ENCODE results near the gene BCL6. TPM values are rescaled to one million over a fixed set of nuclear protein-coding genes. Genes with fewer than 3 reads are reported as not detected.

BCL6 gene
- total and polyA plus RNA-seq, 2 donors (not counting 3 experiments of a cell fraction or from before 2014, with no cell fraction given), result 6.9 to 12.1 TPM

GRCh38 chr3:187736418-187736871, 8.8 kb downstream of the BCL6 start:
- intact Hi-C loops (cut with micrococcal nuclease) (no loop called here), dilution Hi-C loops (cut with MboI; ENCODE audit: extremely low pct_ligation_motif_present, low sequenced_read_pairs) (loop anchor here (25.0 kb wide), 1 partner anchor 926 kb away; no protein-coding TSS in a partner anchor)
- Histone ChIP-seq H3K79me2 (ENCODE audit: control insufficient read depth, insufficient read depth, low read length) (peaks cover 21% of the 10 kb centered on the region), H3K9ac (replicated peaks; ENCODE audit: extremely low read depth, insufficient read depth, low read length) (no peak overlapping the region), H2AFZ (ENCODE audit: low read depth, low read length) (no peak overlapping the region), H3K4me2 (ENCODE audit: insufficient read depth, low read length) (no peak overlapping the region), H3K9me3 (replicated peaks; ENCODE audit: control insufficient read depth, insufficient read depth, low read length) (no peaks in the 10 kb centered on the region), H3K9me1 (replicated peaks; ENCODE audit: control insufficient read depth, extremely low read depth, insufficient read depth, low read length) (no peaks in the 10 kb centered on the region), H3K4me1 (ENCODE audit: control insufficient read depth, extremely low read depth, insufficient read depth, low read length) (peaks cover 33% of the 10 kb centered on the region), H4K20me1 (replicated peaks; ENCODE audit: control insufficient read depth, extremely low read depth, insufficient read depth, low read length) (no peaks in the 10 kb centered on the region), H3K4me3 (replicated peaks in 1 of 3; ENCODE audit: insufficient read depth in 1 of 3, low read depth in 1 of 3, low read length in 3 of 3) (no peak overlapping the region), H3K36me3 (ENCODE audit: control insufficient read depth in 2 of 2, extremely low read depth in 1 of 2, insufficient read depth in 2 of 2, low read length in 2 of 2) (peaks cover 5 to 6% of the 10 kb centered on the region in 2 experiments), H3K27ac (ENCODE audit: insufficient read depth, low read depth, low read length) (no peak overlapping the region), H3K27me3 (ENCODE audit: control insufficient read depth in 2 of 2, insufficient read depth in 2 of 2, low read length in 2 of 2) (no peaks in the 10 kb centered on the region)
- DNase-seq (ENCODE audit: low read depth, low spot score), result peak; percentile 17
- peak; percentile 35 for FAIRE-seq
- POLR2A ChIA-PET, result interaction anchor here (0.6 kb wide), 2 partner anchors 775 to 1239 kb away, joined by 3 read pairs; no protein-coding TSS in a partner anchor
- CTCF ChIA-PET, result interaction anchor here (0.6 to 6.1 kb wide), 7 partner anchors 12 to 1394 kb away, joined by 3 to 466 read pairs (median 5); no protein-coding TSS in a partner anchor
- no TSS peak for BruUV-seq (replicated peaks)
- TF ChIP-seq FOS (IDR thresholded peaks at IDR 0.05; ENCODE audit: borderline replicate concordance, insufficient read depth, low read length) (peak; percentile 37), JUN (IDR thresholded peaks at IDR 0.05; ENCODE audit: borderline replicate concordance, insufficient read depth, insufficient read length, low read depth) (no peak)

- Histone ChIP-seq H3K36me3 (ENCODE audit: control insufficient read depth in 2 of 2, extremely low read depth in 1 of 2, insufficient read depth in 2 of 2, low read length in 2 of 2) (peaks cover 5 to 8% of the 10 kb centered on the region in 2 experiments), H3K4me1 (ENCODE audit: control insufficient read depth, extremely low read depth, insufficient read depth, low read length) (peaks cover 33% of the 10 kb centered on the region), H4K20me1 (replicated peaks; ENCODE audit: control insufficient read depth, extremely low read depth, insufficient read depth, low read length) (no peaks in the 10 kb centered on the region), H3K27me3 (ENCODE audit: control insufficient read depth in 2 of 2, insufficient read depth in 2 of 2, low read length in 2 of 2) (no peaks in the 10 kb centered on the region), H3K27ac (ENCODE audit: insufficient read depth, low read depth, low read length) (no peak overlapping the region), H3K9ac (replicated peaks; ENCODE audit: extremely low read depth, insufficient read depth, low read length) (no peak overlapping the region), H2AFZ (ENCODE audit: low read depth, low read length) (no peak overlapping the region), H3K4me2 (ENCODE audit: insufficient read depth, low read length) (no peak overlapping the region), H3K9me1 (replicated peaks; ENCODE audit: control insufficient read depth, extremely low read depth, insufficient read depth, low read length) (no peaks in the 10 kb centered on the region), H3K79me2 (ENCODE audit: control insufficient read depth, insufficient read depth, low read length) (peaks cover 21% of the 10 kb centered on the region), H3K4me3 (replicated peaks in 1 of 3; ENCODE audit: insufficient read depth in 1 of 3, low read depth in 1 of 3, low read length in 3 of 3) (no peak overlapping the region), H3K9me3 (replicated peaks; ENCODE audit: control insufficient read depth, insufficient read depth, low read length) (no peaks in the 10 kb centered on the region)
- TF ChIP-seq FOS (IDR thresholded peaks at IDR 0.05; ENCODE audit: borderline replicate concordance, insufficient read depth, low read length) (no peak), POLR2AphosphoS5 (IDR thresholded peaks at IDR 0.05; ENCODE audit: insufficient read depth, low read depth, low read length) (no peak), JUN (IDR thresholded peaks at IDR 0.05; ENCODE audit: borderline replicate concordance, insufficient read depth, insufficient read length, low read depth) (no peak), POLR2A (IDR thresholded peaks at IDR 0.05; ENCODE audit: low read depth, low read length) (no peak), MAX (IDR thresholded peaks at IDR 0.05; ENCODE audit: insufficient read depth, insufficient read length) (no peak), MYC (IDR thresholded peaks at IDR 0.05; ENCODE audit: low read depth, low read length) (no peak), EZH2 (IDR thresholded peaks at IDR 0.05; ENCODE audit: borderline replicate concordance, low read depth, low read length, severe bottlenecking) (no peak), CTCF (IDR thresholded peaks at IDR 0.05; ENCODE audit: extremely low read depth in 1 of 2, insufficient read depth in 1 of 2, low read depth in 1 of 2, low read length in 2 of 2) (no peak), GATA2 (IDR thresholded peaks at IDR 0.05; ENCODE audit: insufficient read depth, insufficient read length, low read depth, low read length) (no peak)
- no TSS peak for BruUV-seq (replicated peaks)
- dilution Hi-C loops (cut with MboI; ENCODE audit: extremely low pct_ligation_motif_present, low sequenced_read_pairs), result loop anchor here (25.0 kb wide), 1 partner anchor 926 kb away; no protein-coding TSS in a partner anchor
- FAIRE-seq, result no peak
- POLR2A ChIA-PET, result no interaction called here
- DNase-seq (ENCODE audit: low read depth, low spot score), result no peak
- CTCF ChIA-PET, result interaction anchor here (1.3 to 6.1 kb wide), 3 partner anchors 13 to 1305 kb away, joined by 4 to 201 read pairs (median 51); no protein-coding TSS in a partner anchor
- intact Hi-C loops (cut with micrococcal nuclease), result no loop called here
These were observed 9.4 kb downstream of the BCL6 start for GRCh38 chr3:187735837-187736236.

All from endothelial cell of umbilical vein (primary cell).